HG02588 (cell line): ENCODE results near the gene PER2.
"Not testable (repeated sequence)": the region's sequence is repeated elsewhere in the genome, so short reads cannot be mapped to it uniquely, and the experiment has no call there.

Experiments
- ATAC-seq: cut with Tn5 transposase; IDR thresholded peaks from one replicate; pipeline ENCODE4 v1.9.1; 2021; ENCODE audit warnings: mild to moderate bottlenecking, moderate library complexity; ENCODE audit not compliant: unreplicated experiment

PER2 gene

DNA sequence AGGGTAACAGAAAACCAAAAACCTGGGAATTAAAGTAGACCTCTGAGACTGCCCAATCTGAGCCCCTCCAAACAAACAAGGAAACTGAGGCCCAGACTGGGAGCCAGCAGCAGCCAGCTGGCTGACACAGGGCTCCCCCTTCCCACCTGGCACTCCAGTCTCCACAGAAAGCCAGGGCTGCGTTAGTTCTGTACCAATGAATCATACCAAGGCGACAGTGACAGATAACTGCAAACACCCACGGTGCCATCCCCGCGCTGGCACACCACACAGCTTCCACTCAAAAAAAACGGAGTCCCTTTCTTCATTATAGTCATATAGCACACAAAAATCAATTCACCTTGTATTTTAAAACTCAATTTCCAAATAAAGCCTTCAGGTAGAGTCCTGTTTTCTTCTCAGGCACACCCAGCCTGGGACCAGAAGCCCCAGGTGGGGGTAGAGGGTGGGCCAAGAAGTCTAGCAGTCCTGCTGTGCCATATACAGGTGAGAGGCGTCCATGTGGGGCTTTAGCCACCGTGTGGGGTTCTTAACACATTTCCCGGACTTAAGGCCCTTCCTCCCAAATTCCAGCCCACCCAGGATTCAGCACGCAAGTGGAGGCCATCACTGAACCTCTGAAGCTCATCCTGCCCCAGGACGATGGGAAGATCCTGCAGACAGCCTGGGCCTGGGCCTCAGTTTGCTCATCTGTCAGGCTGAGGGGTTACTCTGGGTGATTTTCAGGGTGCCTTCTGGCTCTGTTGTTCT lies 1.2 kb downstream of the PER2 start:
- no peak for ATAC-seq

DNA sequence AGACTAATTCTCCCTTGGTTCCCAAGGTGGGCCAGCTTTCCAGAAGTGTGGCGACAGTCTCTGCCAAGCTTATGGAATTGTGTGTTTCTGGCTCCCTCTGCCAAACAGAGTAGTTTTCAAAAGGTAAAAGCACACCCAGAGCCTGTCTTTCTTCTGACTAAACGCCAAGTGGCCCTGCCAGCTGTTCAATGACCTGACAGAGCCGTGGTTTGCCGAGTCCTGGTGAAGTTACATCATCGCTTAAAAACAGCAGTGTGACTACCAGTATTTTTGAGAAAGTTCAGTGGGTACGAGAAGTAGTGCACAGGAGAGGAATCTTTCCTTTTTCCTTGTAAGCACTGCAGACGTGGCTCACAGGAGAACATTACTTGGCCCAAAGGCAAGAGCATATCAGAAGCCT lies 1.9 kb downstream of the PER2 start:
- no peak for ATAC-seq

DNA sequence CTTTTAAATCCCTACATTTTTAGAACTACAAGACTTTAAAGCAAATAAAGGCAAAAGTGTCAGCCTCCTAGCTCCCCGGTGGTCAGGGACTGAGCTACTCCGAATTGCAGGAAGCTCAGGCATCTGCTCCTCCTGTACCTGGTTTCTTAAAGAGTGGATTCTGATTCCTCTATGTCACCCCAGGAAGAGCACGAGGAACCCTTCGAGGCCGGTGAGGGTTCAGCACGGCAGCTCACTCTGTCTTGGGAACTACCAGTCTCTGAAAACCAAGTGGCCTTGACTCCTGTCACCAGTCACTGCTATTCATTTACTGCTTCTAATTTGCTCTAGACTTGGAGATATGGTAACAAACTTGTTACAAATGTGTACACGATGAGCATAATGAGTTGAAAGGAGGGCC lies 2.3 kb downstream of the PER2 start:
- ATAC-seq = no peak

DNA sequence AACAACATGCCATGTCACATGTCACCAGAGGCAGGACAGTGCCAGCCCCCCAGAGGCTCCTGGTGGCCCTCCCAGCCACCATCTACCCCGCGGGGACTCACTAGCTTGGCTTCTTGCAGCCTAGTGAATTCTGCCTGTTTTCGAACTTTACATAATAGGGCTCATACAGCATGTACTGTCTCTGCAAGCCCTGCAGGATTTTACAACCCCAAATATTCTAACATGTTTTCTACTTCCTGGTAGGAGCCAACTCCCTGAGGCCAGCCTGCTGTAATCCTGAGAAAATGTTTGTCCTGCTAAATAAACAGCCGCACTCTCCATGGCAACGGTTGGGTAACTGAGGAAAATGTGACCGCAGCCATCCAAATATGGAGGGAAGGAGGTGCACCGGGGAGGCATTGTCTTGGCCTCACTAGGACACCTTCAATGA lies 2.7 kb downstream of the PER2 start:
- no peak for ATAC-seq

DNA sequence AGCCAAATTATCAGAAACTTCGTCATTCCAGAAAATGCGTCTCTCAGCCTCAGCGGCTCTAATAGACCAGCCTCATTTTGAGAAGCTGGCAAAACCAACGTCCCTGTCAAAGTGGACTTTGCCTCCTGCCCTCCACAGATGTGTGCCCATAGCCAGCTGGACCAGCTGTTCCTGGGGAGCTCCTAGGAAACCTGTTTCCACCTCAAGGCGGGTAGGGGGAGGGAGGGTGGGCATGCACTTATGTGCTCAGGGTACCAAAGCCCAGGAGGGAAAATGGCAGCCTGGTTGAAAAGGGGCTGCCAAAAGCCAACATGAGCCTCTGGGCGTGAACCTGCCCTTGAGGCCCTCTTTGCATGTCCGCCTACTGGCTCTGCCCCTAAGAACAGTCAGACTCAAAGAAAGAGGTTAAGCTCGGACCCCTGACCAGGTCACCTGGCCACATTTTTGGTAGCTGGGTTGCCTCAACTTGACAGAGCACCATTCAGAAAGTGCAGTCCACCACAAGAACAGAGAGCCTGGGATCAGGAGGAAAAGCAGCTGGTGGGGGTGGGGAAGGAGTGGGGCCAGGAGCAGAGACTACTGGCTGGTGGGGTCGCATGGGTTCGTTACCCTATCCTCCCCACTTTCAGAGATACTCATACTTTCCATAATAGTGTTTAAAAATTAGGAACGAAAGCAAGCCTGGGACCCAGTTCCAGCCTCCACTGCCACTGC lies 3.5 kb downstream of the PER2 start:
- no peak for ATAC-seq

DNA sequence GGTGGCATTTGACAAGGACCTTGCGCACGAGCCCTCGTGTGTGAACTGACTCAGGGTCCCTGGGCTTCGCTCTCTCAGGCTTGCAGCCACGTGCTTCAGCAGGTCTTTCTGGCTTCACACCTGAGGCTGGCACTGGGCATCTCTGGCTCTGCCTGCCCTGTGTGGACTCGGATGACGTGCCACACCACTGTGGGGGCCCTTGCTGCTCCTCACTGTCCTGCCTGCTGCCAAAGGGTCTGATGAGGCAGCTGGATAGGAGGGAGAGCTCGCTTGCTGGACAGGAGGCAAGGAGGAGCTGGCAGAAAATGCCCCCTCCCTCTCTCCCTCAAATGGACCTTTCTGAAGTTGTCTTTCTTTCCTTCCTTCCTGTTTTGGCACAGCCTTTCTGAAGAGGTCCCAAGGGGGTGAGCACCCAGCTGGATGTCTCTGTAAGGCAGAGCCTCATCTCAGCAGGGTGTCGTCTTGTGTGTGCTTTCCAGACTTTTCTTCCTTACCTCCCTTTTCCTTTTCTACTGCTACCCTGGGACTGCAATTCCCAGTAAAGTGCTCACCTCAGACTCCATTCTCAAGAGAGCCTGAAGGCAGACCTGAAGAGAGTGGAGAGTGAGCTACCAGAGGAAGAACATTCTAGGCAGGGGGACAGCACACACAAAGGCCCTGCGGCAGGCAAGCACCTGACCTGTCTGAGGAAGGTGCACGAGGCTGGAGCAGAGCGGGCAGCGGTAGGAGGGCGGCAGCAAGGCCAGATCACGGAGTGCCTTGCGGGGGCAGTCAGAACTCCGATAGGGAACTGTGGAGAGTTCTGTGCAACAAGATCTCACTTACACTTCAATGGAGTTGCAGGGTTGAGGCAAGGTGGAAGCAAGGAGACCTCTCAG lies 5.3 kb downstream of the PER2 start:
- no peak for ATAC-seq

DNA sequence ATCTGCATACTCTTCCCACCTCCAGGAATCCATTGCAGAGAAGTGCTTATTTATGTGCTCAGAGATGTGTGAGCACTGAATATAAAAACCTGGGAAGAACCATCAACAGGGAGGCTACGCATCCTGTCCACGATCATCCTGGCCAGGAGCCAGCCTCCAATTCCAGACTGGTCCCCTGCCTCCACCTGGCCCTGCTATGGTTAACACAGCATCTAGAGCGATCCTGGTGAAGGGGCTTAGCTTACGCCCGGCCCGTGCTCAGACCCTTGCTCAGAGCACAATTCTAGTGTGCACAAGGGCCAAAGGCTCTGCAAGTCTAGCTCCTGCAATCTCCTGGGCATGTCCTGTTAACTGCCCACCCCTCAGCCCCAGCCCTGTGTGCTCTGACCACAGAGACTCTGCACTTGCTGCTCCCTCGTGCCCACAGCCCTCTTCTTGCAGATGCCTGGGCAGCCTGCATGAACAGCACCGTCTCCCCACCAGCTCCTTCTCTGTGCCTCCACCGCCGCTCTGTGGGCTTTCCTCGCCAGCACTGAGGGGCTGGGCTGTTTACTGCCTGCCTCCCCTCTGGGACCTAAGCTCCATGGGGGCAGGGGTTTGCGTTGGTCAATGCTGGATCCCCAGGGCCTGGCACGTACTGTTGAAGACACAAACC lies 6.5 kb downstream of the PER2 start:
- no peak for ATAC-seq

DNA sequence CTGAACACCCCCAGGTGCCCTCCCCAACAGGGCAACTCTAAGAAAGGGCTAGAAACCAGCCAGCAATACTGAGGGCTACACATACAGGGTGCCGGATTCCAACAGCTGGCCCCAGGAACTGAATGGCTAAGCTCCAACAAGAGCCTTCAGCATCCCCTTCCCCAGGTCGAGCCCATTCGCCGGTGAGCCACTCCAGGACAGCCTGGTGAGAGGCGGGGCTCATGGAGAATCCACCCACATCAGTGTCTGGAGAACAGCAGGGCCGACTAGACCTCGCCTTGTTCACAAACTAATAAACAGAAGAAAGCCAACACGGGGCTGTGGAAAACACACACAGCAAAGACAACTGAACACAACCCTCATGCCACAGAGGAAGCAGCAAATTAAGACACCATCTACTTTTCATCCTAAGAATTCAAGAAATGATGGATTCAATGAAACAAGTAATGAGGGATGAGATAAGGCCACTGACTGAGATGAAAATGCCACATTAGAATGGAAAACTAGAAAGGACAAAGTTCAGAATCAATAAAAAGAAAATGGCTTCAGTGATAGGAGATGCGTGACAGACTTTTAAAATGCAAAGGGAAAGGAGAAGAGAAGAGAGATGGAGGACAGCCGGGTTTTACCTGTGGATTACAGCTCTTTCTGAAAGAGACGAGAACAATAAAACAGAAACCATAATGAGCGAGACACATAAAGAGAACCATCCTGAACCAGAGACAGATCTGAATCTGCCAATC lies 8.2 kb downstream of the PER2 start:
- ATAC-seq = no peak

DNA sequence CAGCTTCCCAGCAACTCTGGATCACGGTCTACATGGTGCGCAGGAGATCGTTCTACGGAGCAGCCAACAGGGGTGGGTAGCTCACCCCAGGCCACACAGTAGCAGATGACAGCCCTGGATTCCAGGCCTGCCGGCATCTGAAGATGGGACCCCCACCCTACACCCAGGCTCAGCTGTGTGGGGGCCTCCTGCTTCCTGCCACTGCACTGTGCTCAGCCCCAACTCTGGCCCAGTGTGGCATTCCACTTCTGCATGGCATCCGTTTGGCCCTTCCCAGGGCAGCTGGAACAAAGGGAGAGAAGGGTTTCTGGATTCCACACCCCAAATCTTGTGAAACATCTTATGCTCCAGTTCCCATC lies 9.1 kb downstream of the PER2 start:
- ATAC-seq = no peak

DNA sequence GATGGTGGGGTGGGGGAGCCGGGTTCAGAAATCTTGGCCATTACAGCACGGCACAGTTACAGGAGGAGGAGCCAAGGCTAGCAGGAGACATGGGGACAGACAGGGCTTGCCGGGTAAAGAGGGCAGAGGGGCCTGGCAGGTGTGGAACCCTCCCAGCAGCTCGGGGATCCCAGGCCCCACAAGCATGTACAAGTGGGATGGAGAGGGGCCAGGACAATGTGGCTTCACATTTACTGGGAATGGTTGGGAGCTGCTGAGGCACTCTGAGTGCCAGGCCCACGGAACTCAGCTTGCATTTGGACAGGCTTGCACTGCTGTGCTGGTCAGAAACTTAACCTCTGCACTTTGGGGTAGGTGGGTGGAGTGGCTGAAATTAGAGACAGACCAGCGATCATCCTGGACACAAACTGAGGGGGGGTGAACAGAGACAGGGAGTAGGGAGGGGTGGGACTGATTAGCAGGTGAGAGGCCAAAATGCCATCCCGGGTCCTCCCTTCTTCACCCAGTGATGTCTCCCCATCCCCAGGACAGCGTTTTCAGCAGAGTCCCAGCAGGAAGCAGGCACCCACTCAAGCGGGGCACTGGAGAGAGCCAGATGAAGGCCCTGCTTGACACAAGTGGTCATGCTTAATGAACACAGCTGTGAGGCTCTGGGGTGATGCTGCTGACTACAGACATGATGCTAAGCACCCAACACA lies 9.6 kb downstream of the PER2 start:
- no peak for ATAC-seq

DNA sequence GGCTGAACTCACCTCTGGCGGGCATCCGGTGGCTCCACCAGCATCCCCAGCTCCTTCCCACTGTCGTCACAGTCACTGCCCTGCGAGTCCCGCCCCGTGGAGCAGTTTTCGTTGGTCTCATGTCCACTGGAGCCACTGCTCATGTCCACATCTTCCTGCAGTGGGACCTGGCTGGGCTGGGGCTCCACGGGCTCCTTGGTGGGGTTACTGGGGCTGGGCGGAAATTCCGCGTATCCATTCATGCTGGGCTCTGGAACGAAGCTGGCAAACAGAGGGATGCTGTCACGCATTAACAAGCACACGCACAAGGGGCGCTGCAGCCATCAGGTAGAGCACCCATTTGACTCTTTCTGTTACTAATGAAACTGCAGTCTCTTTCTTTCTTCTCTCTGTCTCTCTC lies 10.7 kb downstream of the PER2 start:
- no peak for ATAC-seq

DNA sequence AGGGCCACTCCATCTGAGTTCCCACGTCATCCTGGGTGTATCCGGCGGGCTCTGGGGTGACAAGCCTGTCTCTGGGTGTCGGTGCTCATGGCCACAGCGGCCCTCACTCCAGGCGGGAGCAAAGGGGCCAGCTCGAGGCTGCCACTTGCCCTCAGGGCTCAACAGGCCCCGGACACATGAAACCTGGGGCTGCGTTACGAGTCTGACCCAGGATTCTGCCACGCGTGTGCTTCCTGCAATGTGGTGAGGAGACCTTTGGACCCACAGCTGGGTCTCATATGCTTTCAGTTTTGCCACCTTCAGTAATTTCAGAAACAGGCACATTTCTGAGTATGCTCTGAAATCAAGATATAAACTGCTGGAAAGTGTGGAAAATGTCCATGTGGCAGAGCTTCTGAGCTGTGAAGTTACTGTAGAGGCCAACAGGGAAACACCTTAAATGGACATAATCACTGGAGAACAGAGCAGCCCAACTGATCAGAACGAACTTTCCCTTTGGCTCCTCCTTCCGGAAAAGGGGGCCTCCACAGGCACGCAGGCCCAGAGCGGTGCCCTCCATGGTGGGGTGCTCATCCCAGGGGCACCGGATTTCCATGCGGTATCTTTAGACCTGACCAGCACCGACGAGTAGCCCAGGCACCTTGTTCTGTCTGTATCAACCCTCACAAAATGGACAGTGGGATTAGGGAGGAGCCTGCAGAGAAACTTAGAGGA lies 14.1 kb downstream of the PER2 start:
- no peak for ATAC-seq

DNA sequence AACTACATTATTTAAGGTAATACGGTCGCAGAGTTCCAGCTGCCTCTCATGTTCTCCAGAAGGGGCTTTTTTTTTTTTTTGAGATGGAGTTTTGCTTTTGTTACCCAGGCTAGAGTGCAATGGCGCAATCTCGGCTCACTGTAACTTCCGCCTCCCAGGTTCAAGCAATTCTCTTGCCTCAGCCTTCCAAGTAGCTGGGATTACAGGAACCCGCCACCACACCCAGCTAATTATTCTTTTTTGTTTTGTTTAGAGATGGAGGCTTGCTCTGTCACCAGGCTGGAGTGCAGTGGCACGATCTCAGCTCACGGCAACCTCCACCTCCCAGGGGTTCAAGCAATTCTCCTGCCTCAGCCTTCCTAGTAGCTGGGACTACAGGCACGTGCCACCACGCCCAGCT lies 15.0 kb downstream of the PER2 start:
- not testable (repeated sequence) for ATAC-seq

DNA sequence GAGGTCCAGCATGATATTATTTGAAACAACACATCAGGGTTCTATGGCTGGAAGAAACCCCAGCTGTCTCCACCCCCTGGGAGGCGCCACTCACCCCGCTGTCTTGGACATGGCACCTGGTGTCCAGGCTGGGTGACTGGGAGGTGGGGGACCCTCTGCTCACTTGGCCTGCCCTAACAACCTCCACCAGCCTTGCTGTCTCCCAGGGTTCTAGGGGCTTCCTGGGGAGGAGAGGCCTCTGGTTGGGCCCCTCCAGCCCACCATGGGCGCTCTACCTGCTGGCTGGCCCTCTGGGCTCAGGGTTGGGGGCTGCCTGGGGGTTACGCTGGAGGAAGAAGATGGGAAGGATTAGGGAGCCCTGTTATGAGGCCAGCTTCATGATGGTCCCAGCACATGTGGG lies 16.3 kb downstream of the PER2 start:
- ATAC-seq = no peak

DNA sequence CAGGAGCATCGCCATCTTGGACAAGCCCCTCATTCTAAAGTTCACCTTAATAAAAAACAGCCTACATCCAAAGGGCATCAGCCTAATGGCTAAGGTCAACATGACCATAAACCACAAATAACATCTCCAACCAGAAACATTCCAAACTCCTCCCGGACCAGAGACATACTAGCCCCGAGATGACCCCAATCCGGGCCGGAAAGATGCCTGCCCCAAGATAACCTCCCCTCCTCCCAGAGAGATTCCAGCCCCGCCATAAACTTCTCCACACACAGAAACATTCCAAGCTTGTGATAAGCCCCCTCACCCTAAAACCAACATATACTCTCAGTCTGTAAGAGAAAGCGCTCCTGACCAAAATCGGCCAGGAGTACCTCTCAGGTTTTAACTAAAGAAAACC lies 16.7 kb downstream of the PER2 start:
- ATAC-seq = not testable (repeated sequence)

DNA sequence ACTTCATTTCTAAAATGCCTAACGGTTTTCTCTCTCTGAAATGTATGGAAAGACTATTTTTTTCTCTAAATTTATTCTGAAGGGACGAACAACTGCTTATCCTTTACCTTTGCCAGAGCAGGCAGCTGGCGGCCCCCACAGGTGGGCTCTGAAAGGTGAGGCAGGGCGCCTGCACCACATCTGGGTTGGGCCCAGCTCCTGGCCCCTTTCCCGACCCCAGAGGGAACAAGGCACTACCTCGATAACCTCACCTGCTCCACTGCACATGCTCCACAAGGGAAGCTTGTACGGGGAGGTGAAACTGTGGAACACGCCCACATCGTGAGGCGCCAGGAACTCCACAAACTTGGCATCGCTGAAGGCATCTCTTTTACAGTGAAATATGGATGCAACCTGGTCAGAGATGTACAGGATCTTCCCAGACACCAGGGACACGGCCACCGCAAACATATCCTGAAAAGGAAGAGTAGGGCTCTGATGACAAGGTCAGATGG lies 17.3 kb downstream of the PER2 start:
- ATAC-seq = no peak

DNA sequence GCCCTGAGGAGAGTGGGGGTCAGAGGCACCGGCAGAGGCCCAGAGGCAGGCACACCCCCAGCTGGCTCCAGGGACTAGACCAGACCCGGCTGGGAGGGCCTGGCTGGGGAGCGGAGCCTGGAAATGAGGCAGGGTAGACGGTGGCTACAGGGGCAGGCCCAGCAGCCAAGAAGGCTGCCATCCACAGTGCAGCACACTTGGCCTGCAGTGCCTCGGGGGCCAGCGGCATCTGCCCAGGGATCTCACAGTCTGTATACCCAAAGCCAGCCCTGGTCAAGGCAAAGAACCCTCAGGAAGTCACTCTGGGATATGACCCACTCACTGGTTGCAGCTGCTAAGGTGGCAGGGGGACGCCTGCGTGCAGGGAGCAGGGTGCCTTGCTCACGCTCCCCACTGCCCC lies 17.8 kb downstream of the PER2 start:
- no peak for ATAC-seq

DNA sequence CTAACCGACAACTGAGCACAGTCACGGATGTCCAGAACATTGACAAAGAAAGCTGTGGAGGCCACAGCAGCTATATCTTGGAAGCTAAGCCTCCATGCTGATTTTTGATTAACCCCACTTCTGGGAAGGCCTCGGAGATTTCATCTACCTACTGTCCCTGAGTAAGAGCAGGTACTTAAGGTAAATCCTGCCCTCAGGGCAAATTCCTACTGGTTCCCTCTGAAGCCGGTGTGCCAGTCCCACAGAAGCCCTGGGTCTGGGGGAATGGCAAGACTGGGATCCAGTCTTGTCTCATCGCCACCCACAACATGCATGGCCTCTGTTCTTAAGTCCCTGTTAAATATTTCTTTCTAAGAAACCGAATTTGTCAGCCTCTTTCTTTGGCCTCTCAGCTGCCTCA lies 18.7 kb downstream of the PER2 start:
- ATAC-seq = no peak
